Measurements from ENCODE around the gene SIRPG. TPM values are rescaled to one million over a fixed set of nuclear protein-coding genes. Genes with fewer than 3 reads are reported as not detected.

Gene SIRPG
- total RNA-seq, 1 donor from 2014 or later: not detected

DNA sequence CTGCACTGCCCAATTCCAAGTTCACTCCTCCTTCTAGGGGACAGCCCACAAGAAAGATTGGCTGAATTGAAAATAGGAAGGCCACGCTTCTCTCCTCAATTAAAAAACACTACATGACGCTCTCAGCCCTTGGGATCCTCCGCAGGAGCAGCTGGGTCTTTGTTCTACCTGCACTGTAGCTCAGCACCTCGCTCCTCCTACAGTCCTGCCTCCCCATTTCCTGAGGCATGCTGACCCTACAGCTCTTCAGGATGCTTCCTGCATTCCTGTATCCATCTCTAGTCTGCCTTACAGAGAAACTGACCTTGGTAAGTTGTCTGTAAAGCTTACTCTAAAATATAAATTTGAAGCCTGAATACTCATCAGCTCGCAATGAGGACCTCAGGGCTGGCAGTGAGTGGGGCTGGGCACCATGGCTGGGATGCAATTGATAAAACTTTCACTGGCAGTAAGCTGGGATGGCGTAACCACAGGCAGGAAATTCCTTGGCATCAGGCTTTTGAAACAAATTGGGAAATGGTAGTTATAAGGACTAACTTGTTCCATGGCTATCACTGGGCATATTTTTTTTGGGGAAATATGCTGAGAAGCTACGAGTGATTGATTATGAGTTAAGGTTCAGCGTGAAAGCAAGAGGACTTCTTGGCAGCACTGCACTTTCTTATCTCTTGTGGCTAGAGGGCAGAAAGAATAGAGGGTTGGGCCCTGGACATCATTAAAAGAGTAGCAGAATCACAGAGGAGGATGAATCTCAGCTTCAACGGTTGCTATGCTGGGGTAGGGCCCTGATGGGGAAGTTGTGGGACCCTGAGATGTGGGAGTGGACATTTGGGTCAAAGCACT is 26.0 kb downstream of the SIRPG start:
- Mint-ChIP-seq H3K4me3 (no peak overlapping the region), H3K4me1 (peaks cover 2% of the 10 kb centered on the region), H3K27me3 (ENCODE audit: insufficient read depth, low read depth) (peaks cover 8% of the 10 kb centered on the region), H3K36me3 (no peaks in the 10 kb centered on the region), H3K9me3 (no peaks in the 10 kb centered on the region), H3K27ac (no peak overlapping the region)
- H3K36me3 ChIP-seq: no peaks in the 10 kb centered on the region
- H3K4me1 ChIP-seq: no peaks in the 10 kb centered on the region
- no peak overlapping the region for H3K4me3 ChIP-seq
- H3K79me2 ChIP-seq (ENCODE audit: low read depth): no peaks in the 10 kb centered on the region
- H4K20me1 ChIP-seq (ENCODE audit: low read depth): no peaks in the 10 kb centered on the region
- no peak overlapping the region for H3K4me2 ChIP-seq
- no peaks in the 10 kb centered on the region for H3F3A ChIP-seq (ENCODE audit: low read depth)
- no peak for DNase-seq (ENCODE audit: low spot score)
- no peaks in the 10 kb centered on the region for H3K27me3 ChIP-seq
- H2AFZ ChIP-seq (replicated peaks): no peak overlapping the region
- H3K9ac ChIP-seq: no peak overlapping the region
- H3K27ac ChIP-seq: no peak overlapping the region
- H3K9me3 ChIP-seq (ENCODE audit: low read depth): no peaks in the 10 kb centered on the region
- TF ChIP-seq, protein P1, sequence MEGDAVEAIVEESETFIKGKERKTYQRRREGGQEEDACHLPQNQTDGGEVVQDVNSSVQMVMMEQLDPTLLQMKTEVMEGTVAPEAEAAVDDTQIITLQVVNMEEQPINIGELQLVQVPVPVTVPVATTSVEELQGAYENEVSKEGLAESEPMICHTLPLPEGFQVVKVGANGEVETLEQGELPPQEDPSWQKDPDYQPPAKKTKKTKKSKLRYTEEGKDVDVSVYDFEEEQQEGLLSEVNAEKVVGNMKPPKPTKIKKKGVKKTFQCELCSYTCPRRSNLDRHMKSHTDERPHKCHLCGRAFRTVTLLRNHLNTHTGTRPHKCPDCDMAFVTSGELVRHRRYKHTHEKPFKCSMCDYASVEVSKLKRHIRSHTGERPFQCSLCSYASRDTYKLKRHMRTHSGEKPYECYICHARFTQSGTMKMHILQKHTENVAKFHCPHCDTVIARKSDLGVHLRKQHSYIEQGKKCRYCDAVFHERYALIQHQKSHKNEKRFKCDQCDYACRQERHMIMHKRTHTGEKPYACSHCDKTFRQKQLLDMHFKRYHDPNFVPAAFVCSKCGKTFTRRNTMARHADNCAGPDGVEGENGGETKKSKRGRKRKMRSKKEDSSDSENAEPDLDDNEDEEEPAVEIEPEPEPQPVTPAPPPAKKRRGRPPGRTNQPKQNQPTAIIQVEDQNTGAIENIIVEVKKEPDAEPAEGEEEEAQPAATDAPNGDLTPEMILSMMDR (IDR thresholded peaks at IDR 0.05): no peak
- TF ChIP-seq EZH2phosphoT487 (IDR thresholded peaks at IDR 0.05) (no peak), EZH2 (IDR thresholded peaks at IDR 0.05) (no peak)

DNA sequence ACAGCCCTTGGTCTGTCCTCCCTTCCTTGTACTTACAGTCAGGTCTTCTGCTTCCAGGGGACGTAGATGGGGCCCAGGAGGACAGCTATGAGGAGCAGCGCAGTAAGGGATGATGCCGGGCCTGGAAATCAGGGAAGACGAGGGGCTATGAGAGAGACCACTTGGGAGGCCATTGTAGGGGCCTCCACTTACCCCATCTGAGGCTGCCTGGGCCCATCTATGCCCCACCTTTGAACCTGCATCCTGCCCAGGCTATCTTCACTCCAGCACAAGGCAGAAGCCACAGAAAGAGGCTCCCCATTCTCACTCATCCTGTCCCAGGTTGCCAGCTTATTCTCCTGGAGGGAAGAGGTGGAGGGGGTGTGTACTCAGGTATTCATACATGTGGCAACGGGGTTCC is 27.4 kb downstream of the SIRPG start:
- Histone ChIP-seq H3K4me2 (no peak overlapping the region), H3F3A (ENCODE audit: low read depth) (no peaks in the 10 kb centered on the region), H3K36me3 (no peaks in the 10 kb centered on the region), H3K79me2 (ENCODE audit: low read depth) (no peaks in the 10 kb centered on the region), H2AFZ (replicated peaks) (no peak overlapping the region), H3K9ac (no peak overlapping the region), H3K9me3 (ENCODE audit: low read depth) (no peaks in the 10 kb centered on the region), H3K27ac (no peak overlapping the region), H4K20me1 (ENCODE audit: low read depth) (no peaks in the 10 kb centered on the region), H3K27me3 (no peaks in the 10 kb centered on the region), H3K4me3 (no peak overlapping the region), H3K4me1 (no peaks in the 10 kb centered on the region)
- H3K4me1 Mint-ChIP-seq: peaks cover 2% of the 10 kb centered on the region
- H3K27me3 Mint-ChIP-seq (ENCODE audit: insufficient read depth, low read depth): peaks cover 4% of the 10 kb centered on the region
- H3K4me3 Mint-ChIP-seq: no peak overlapping the region
- no peak for DNase-seq (ENCODE audit: low spot score)
- no peaks in the 10 kb centered on the region for H3K36me3 Mint-ChIP-seq
- no peak overlapping the region for H3K27ac Mint-ChIP-seq
- TF ChIP-seq, protein P1 (IDR thresholded peaks at IDR 0.05): no peak
- TF ChIP-seq EZH2phosphoT487 (IDR thresholded peaks at IDR 0.05): no peak
- no peak for TF ChIP-seq EZH2 (IDR thresholded peaks at IDR 0.05)
- no peaks in the 10 kb centered on the region for H3K9me3 Mint-ChIP-seq

DNA sequence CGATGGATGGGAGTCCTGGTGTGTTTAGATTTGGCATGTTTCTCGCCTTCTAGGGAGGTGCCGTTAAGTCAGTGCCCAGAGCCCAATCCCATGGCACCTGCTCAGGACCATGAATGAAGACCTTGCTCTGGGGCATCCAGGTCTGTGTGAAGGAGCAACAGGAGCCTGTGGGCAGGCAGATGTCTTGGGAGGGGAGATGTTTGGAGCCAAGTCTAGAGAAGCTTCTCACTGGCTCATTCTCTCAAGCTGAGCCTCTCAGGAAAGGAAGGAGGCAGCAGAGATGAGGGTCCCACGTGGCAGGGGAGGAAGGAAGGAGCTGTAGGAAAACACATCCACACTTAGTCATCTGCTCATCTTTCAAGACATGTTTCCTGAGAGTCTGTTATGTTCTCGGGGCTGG is 28.3 kb downstream of the SIRPG start:
- H3K79me2 ChIP-seq (ENCODE audit: low read depth): no peaks in the 10 kb centered on the region
- peaks cover 2% of the 10 kb centered on the region for H3K4me1 Mint-ChIP-seq
- H2AFZ ChIP-seq (replicated peaks): no peak overlapping the region
- no peak overlapping the region for H3K4me3 ChIP-seq
- peaks cover 4% of the 10 kb centered on the region for H3K27me3 Mint-ChIP-seq (ENCODE audit: insufficient read depth, low read depth)
- H3K9me3 Mint-ChIP-seq: no peaks in the 10 kb centered on the region
- no peak overlapping the region for H3K4me3 Mint-ChIP-seq
- H3K36me3 ChIP-seq: no peaks in the 10 kb centered on the region
- H3K4me1 ChIP-seq: no peaks in the 10 kb centered on the region
- no peaks in the 10 kb centered on the region for H3K9me3 ChIP-seq (ENCODE audit: low read depth)
- DNase-seq (ENCODE audit: low spot score): no peak
- H3K27ac Mint-ChIP-seq: no peak overlapping the region
- no peaks in the 10 kb centered on the region for H3F3A ChIP-seq (ENCODE audit: low read depth)
- H3K4me2 ChIP-seq: no peak overlapping the region
- H3K36me3 Mint-ChIP-seq: no peaks in the 10 kb centered on the region
- no peak overlapping the region for H3K9ac ChIP-seq
- H3K27ac ChIP-seq: no peak overlapping the region
- no peaks in the 10 kb centered on the region for H3K27me3 ChIP-seq
- no peaks in the 10 kb centered on the region for H4K20me1 ChIP-seq (ENCODE audit: low read depth)
- TF ChIP-seq EZH2phosphoT487 (IDR thresholded peaks at IDR 0.05) (no peak), EZH2 (IDR thresholded peaks at IDR 0.05) (no peak)
- TF ChIP-seq, protein P1 (IDR thresholded peaks at IDR 0.05): no peak
